Activated CD8-positive, alpha-beta T cell treated with anti-CD3 and anti-CD28 coated beads for 36 hours (primary cell): ENCODE data around the gene ACSBG1. TPM values are rescaled to one million over a fixed set of nuclear protein-coding genes. Genes with fewer than 3 reads are reported as not detected.

Source experiments
- ATAC-seq: fragments of 200-7000 bp; cut with Tn5 transposase; one replicate; pipeline ENCODE4 v1.10.0; 2021; ENCODE audit warnings: mild to moderate bottlenecking, moderate library complexity
- CTCF ChIA-PET: fragments of 350-600 bp; sonication (Branson Sonifier 250); formaldehyde crosslinking; loops from one replicate; lab custom pipeline; 2021; ENCODE audit warnings: antibody characterized with exemption; lab: Charles Lee
- POLR2A ChIA-PET: fragments of 350-600 bp; sonication (Branson Sonifier 250); formaldehyde crosslinking; loops from one replicate; lab custom pipeline; 2021; ENCODE audit warnings: antibody characterized with exemption; lab: Charles Lee
- DNase-seq: peaks from one replicate; pipeline ENCODE4 v3.0.0-alpha.2; 2020
- H3K27ac Mint-ChIP-seq: one replicate; pipeline ENCODE4 v1.8.0; 2021; ENCODE audit warnings: mild to moderate bottlenecking, mixed read lengths
- H3K27me3 Mint-ChIP-seq: one replicate; pipeline ENCODE4 v1.8.0; 2021; ENCODE audit warnings: mixed read lengths
- H3K36me3 Mint-ChIP-seq: one replicate; pipeline ENCODE4 v1.8.0; 2021; ENCODE audit warnings: low read depth, mixed read lengths
- H3K4me1 Mint-ChIP-seq: one replicate; pipeline ENCODE4 v1.8.0; 2021; ENCODE audit warnings: low read depth, mixed read lengths
- H3K4me3 Mint-ChIP-seq: one replicate; pipeline ENCODE4 v1.8.0; 2021; ENCODE audit warnings: mild to moderate bottlenecking, moderate library complexity, mixed read lengths
- H3K9me3 Mint-ChIP-seq: one replicate; pipeline ENCODE4 v1.8.0; 2021; ENCODE audit warnings: mixed read lengths
- intact Hi-C: fragments of 100-400 bp; cut with micrococcal nuclease; formaldehyde crosslinking; loops from one replicate; pipeline ENCODE4 v1.10.0; 2022
- total RNA-seq, 2 experiments: library from RNA; stranded (reverse); gene quantifications; one replicate each; pipeline ENCODE4 v1.2.3, GENCODE V29; 2021
- TF ChIP-seq, protein P1 (sequence below): fragments of 200-600 bp; IDR thresholded peaks from one replicate; pipeline ENCODE4 v1.8.0; 2022; ENCODE audit warnings: antibody characterized with exemption, mild to moderate bottlenecking

ACSBG1 gene
- total RNA-seq, 2 experiments from 2014 or later, result 0.18 TPM; not detected in 1

- ChIA-PET POLR2A (no interaction called here), CTCF (interaction anchor here (6.6 kb wide), 1 partner anchor 81 kb away, joined by 102 read pairs; no protein-coding TSS in a partner anchor)
- DNase-seq (no peak), ATAC-seq (no peak)
- Mint-ChIP-seq H3K36me3 (no peaks in the 10 kb centered on the region), H3K9me3 (peaks cover 2% of the 10 kb centered on the region), H3K4me3 (no peak overlapping the region), H3K27ac (no peak overlapping the region), H3K4me1 (no peaks in the 10 kb centered on the region), H3K27me3 (no peaks in the 10 kb centered on the region)
- TF ChIP-seq, protein P1, sequence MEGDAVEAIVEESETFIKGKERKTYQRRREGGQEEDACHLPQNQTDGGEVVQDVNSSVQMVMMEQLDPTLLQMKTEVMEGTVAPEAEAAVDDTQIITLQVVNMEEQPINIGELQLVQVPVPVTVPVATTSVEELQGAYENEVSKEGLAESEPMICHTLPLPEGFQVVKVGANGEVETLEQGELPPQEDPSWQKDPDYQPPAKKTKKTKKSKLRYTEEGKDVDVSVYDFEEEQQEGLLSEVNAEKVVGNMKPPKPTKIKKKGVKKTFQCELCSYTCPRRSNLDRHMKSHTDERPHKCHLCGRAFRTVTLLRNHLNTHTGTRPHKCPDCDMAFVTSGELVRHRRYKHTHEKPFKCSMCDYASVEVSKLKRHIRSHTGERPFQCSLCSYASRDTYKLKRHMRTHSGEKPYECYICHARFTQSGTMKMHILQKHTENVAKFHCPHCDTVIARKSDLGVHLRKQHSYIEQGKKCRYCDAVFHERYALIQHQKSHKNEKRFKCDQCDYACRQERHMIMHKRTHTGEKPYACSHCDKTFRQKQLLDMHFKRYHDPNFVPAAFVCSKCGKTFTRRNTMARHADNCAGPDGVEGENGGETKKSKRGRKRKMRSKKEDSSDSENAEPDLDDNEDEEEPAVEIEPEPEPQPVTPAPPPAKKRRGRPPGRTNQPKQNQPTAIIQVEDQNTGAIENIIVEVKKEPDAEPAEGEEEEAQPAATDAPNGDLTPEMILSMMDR, result no peak
- intact Hi-C loops, result loop anchor here (5.0 kb wide), 1 partner anchor 226 kb away; no protein-coding TSS in a partner anchor
Measured at GRCh38 chr15:78192826-78193594, 41.4 kb downstream of the ACSBG1 start.

- H3K27me3 Mint-ChIP-seq, result peaks cover 1% of the 10 kb centered on the region
- peaks cover 1% of the 10 kb centered on the region for H3K36me3 Mint-ChIP-seq
- ATAC-seq (no peak), DNase-seq (no peak)
- H3K4me3 Mint-ChIP-seq, result no peak overlapping the region
- H3K4me1 Mint-ChIP-seq, result no peaks in the 10 kb centered on the region
- POLR2A ChIA-PET, result no interaction called here
- CTCF ChIA-PET, result interaction anchor here (1.2 kb wide), 1 partner anchor 13 kb away, joined by 3 read pairs; no protein-coding TSS in a partner anchor
- TF ChIP-seq, protein P1, result no peak
- H3K9me3 Mint-ChIP-seq, result peaks cover 5% of the 10 kb centered on the region
- no peak overlapping the region for H3K27ac Mint-ChIP-seq
- intact Hi-C loops, result no loop called here
Measured at GRCh38 chr15:78182821-78183220, 51.5 kb downstream of the ACSBG1 start.

DNA sequence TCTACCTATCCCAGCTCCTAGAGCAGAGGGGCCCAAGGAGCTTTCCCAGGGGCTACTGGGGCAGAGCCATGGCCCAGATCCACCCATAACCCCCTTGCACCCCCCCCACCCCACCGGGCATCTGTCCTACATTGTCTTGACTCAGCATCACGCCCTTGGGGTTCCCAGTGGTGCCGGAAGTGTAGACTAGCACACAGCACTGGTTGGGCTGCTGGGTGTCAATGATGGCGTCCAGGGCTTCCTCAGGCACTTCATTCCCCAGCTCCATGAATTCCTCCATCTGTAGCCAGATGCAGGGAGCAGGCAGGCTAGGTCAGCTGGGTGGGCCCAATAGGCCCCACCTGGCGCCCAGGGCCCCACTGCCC, 52.0 kb downstream of the ACSBG1 start:
- Mint-ChIP-seq H3K27me3 (peaks cover 1% of the 10 kb centered on the region), H3K27ac (no peak overlapping the region), H3K4me1 (no peaks in the 10 kb centered on the region), H3K9me3 (peaks cover 5% of the 10 kb centered on the region), H3K4me3 (no peak overlapping the region), H3K36me3 (peaks cover 1% of the 10 kb centered on the region)
- intact Hi-C loops, result no loop called here
- ATAC-seq (no peak), DNase-seq (no peak)
- ChIA-PET CTCF (interaction anchor here (1.2 to 1.5 kb wide), 2 partner anchors 9 to 14 kb away, joined by 3 read pairs; no protein-coding TSS in a partner anchor), POLR2A (no interaction called here)
- TF ChIP-seq, protein P1, result no peak

DNA sequence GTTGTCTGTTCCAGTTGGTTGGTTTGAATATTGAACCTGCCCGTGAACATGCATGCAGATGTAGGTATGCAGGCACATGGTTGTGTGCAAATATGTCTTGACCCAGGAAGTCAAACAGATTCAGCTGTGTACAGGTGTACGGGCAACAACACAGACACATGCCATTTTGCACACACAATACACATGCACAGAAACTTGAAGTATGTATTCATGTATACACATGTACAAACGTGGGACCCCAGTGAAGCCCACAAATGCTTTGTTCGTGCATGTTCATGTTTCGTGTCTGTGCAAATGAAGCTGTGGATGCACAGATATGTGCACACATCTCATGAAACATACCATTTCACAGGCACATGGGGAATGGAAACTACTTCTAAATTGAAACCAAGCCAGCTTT, 54.5 kb downstream of the ACSBG1 start:
- Mint-ChIP-seq H3K27ac (no peak overlapping the region), H3K4me1 (no peaks in the 10 kb centered on the region), H3K9me3 (no peaks in the 10 kb centered on the region), H3K4me3 (no peak overlapping the region), H3K27me3 (no peaks in the 10 kb centered on the region), H3K36me3 (no peaks in the 10 kb centered on the region)
- CTCF ChIA-PET, result no interaction called here
- ATAC-seq (no peak), DNase-seq (no peak)
- POLR2A ChIA-PET, result no interaction called here
- intact Hi-C loops, result no loop called here
- TF ChIP-seq, protein P1, result no peak

DNA sequence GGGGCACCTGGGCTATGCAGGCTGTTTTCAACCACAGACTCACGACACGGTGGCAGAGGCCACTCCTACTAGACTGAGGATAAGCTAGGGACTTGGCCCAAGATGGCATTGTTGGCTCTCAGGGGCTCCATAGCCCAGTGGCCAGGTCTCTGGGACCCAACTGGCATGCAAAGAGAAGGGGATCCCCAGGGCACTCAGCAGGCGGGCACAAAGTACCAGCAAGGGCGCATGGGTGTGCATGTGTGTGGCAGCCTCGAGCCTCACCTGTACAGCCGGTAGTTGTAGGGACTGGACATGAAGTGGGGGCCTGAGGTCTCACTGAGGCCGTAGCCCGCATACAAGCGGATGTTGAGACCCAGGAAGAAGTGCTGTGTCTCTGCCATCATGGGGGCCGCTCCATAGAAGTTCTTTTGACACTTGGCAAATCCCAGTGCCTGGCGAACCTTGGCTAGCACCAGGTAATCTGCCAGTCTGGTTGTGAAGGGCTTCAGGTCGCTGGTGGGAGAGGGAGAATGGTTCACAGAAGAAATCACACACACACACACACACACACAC, 55.0 kb downstream of the ACSBG1 start:
- ATAC-seq, result no peak
- ChIA-PET POLR2A (interaction anchor here (0.6 to 0.9 kb wide), 2 partner anchors 49 to 72 kb away, joined by 3 read pairs; no protein-coding TSS in a partner anchor), CTCF (interaction anchor here (1.7 to 4.3 kb wide), 2 partner anchors 15 to 49 kb away, joined by 12 to 29 read pairs; partner anchors contain the start of gene CIB2)
- DNase-seq, result no peak
- H3K27ac Mint-ChIP-seq, result no peak overlapping the region
- no peaks in the 10 kb centered on the region for H3K27me3 Mint-ChIP-seq
- intact Hi-C loops, result no loop called here
- no peaks in the 10 kb centered on the region for H3K36me3 Mint-ChIP-seq
- no peaks in the 10 kb centered on the region for H3K9me3 Mint-ChIP-seq
- TF ChIP-seq, protein P1, result no peak
- peaks cover 5% of the 10 kb centered on the region for H3K4me1 Mint-ChIP-seq
- no peak overlapping the region for H3K4me3 Mint-ChIP-seq
